Fibroblast of skin of abdomen (primary cell): ENCODE measurements around the gene TTYH1.
A peak's percentile ranks its signal among the peaks of the same experiment; 100 is the strongest.
"Not testable (repeated sequence)": the region's sequence is repeated elsewhere in the genome, so short reads cannot be mapped to it uniquely, and the experiment has no call there.

Experiments used
- DNase-seq: peaks from one replicate; pipeline ENCODE4 v3.0.0-alpha.2; 2013

The TTYH1 gene

GRCh38 chr19:54461210-54461609, 45.9 kb downstream of the TTYH1 start:
- no peak for DNase-seq

GRCh38 chr19:54461613-54462012, 46.3 kb downstream of the TTYH1 start:
- no peak for DNase-seq

GRCh38 chr19:54462047-54462654, 46.9 kb downstream of the TTYH1 start:
- DNase-seq, result no peak

DNA sequence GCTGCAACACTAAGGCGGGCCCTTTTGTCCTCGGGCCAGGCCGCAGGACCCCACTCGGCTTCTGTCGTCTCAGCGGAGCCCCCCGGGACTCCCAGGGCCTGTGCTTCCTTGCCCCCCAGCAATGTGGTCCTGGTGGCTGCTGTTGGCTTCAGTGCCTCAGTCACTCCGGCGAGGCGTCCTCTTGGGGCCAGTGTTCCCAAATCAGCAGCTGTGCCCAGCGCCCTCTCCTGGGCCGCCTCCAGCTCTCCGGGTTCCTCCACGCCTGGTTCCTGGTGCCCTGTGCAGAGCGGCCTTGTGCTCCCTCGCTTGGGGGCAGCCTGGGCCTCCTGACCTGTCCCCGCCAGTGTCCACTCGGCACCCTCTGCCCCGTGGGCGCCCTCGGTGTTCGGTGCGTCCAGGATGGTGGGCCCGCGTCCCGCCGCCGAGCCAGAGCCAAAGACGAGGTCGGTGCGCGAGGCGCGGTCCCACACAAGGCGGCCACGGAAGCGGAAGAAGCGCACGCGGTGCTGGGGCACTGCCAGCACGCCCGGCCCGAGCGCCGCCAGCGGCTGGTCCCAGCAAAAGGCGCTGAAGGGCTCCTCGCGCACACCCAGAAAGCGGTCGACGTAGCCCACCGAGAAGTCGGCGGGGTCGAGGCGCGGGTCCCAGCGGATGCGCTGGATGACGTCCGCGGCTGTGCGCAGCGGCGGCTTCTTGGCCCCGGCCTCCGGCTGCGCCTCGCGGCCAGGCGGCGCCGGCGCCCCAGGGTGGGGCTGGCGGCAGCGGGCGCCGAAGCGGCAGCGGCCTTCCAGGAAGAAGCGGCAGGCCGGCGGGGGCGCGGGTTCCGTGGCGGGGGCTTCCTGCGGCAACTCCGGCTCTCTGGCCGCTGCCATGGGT, 47.6 kb downstream of the TTYH1 start:
- DNase-seq, result peak; percentile 79

- DNase-seq, result peak; percentile 99
Measured at GRCh38 chr19:54463531-54464043, 48.3 kb downstream of the TTYH1 start, which contains the start of gene LENG9. Gene LENG9, minus strand, starts transcription at chr19:54463778. Its CDS starts 252 bp downstream, at chr19:54463526.

DNA sequence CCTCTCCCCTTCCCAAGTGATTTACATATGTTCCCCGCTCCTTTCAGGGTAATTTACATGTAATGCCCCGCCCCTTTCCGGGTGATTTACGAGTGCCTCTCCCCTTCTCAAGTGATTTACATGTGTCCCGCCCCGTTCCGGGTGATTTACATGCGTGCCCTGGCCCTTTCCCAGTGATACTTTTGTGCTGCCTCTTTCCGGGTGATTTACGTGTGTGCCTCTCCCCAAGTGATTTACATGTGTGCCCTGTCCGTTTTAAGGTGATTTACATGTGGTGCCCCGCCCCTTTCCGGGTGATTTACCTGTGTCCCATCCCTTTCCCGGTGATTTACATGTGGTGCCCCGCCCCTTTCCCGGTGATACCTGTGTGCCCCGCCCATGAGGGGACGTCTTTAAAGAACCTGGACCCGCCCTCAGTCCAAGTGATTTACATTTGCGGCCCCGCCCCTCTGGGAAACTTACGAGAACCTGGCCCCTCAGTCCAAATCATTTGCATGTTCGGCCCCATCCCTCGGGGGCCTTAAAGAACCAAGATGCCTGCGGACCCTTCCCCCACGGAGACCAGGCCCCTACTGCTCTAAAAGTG, 48.9 kb downstream of the TTYH1 start:
- DNase-seq, result peak; percentile 73

- peak; percentile 82 for DNase-seq
Measured at GRCh38 chr19:54464630-54465425, 49.6 kb downstream of the TTYH1 start.

DNA sequence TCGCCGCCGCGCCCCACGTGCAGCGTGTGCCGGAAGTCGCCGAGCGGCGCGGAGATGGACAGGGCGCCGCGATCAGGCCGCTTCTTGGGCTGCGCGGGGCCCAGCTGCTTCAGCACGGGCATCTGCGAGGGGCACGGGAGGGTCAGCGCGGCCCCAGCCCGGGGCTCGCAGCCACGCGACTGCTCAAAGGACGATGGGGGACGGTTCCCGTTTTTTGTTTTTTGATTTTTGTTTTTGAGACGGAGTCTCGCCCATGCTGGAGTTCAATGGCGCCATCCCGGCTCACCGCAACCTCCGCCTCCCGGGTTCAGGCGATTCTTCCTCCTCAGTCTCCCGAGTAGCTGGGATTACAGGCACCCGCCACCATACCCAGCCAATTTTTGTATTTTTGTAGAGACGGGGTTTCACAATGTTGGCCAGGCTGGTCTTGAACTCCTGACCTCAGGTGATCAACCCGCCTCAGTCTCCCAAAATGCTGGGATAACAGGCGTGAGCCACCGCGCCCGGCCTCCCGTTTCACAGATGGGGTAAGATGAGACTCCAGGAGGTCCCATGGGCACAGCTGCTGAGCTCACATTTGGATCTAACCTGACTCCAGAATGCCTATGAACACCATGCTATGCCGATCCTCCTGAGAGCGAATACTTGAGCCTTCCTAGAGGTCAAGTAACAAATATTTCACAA, 50.3 kb downstream of the TTYH1 start:
- no peak for DNase-seq

- DNase-seq, result not testable (repeated sequence)
Measured at GRCh38 chr19:54466110-54466480, 50.8 kb downstream of the TTYH1 start.

- DNase-seq, result no peak
Measured at GRCh38 chr19:54469496-54469934, 54.3 kb downstream of the TTYH1 start.

GRCh38 chr19:54470276-54470887, 55.1 kb downstream of the TTYH1 start:
- DNase-seq, result no peak

DNA sequence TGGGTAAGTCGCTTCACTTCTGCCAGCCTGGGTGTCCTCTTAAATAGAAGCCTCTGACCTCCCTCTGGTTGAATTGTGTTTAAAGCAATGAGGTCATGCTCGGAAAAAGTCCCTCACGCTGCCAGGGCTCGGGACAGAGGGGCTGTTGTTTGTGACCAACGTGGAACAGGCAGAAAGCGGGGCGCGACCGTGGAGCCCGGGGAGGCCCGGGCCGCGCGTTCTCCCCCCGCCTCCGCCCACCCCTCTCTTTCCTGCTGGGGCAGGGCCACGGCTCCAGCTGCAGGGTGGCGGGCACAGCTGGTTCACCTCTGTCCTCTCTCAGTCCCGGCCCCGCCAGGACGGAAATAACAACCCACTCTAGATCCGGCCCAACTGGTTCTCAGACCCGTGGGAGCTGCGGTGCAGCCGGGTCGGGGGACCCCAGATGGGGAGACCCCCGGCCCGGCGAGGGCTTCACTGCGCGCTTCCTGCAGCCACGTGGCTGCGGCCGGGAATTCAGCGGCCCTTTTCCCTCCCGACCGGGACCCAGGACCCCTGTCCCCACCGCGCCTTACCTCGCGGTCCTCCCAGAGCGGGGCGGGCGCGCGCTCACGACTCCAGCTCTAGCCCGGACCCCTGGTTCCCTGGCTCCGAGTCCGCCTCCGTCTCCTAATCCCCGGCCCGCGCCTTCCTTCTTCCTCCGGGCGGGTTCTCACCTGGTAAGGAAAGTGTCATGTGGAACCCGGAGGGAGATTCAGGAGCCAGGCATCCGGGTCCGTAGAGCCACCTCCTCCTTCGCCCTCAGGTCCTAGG, 55.9 kb downstream of the TTYH1 start:
- DNase-seq, result no peak

- peak; percentile 93 for DNase-seq
Measured at GRCh38 chr19:54473071-54473891, 58.0 kb downstream of the TTYH1 start, which contains the start of gene CDC42EP5. Gene CDC42EP5, minus strand, starts transcription at chr19:54473296. Its CDS starts 7,749 bp downstream, at chr19:54465547.

GRCh38 chr19:54473892-54474372, 58.7 kb downstream of the TTYH1 start:
- DNase-seq, result no peak

DNA sequence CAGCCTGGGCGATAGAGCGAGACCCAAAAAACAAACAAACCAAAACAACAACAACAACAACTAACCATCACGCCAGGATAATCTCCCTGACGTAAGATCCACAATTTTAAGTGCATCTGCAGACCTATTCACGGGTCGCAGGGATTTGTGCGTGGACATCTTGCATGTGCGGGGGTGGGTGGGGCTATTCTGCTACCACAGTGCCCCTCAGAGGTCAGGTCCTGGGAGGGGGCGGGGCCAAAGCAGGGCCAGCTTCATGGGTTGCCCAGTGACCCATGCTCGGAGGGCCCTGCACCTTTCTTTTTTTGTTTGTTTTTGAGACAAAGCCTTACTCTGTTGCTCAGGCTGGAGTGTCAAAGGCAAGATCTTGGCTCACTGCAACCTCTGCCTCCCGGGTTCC, 60.4 kb downstream of the TTYH1 start:
- DNase-seq, result no peak

DNA sequence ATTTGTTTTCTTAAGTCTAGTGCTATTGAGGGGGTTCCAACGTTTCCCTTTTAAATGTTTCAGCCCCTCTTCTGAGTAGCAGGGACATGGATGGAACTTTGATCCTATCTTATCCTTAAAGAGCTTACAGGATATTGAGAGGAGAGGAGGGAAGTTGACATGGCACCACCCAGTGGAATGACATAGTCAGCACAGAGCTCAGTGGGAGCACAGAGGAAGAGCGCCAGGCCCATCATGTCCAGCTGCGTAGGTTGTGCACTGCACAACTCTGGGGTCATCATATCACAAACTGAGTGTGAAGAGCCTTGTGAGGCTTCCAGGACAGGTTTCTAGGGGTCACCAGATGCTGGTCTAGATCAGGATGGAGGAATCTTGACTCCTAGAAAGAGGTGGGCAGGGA, 62.4 kb downstream of the TTYH1 start:
- DNase-seq, result no peak

- DNase-seq, result peak; percentile 52
Measured at GRCh38 chr19:54478677-54479266, 63.5 kb downstream of the TTYH1 start.

- DNase-seq, result no peak
Measured at GRCh38 chr19:54480051-54480450, 64.8 kb downstream of the TTYH1 start.
